Activated T-helper 1 cell treated with anti-CD3 and anti-CD28 coated beads, Interleukin-12 subunit alpha, Interleukin-12 subunit beta, Interleukin-2, Interleukin-4 antibody, amounts not matched to agents 30 ng/mL and 10 ng/mL and 1 ng/mL, durations not matched to agents 14 hours and 24 hours and 36 hours (primary cell): ENCODE measurements around the gene LAMB4. TPM values are rescaled to one million over a fixed set of nuclear protein-coding genes. Genes with fewer than 3 reads are reported as not detected.

ENCODE experiments used
- DNase-seq: peaks from one replicate; pipeline ENCODE4 v3.0.0; 2021; ENCODE audit warnings: low spot score
- H3K27ac Mint-ChIP-seq: one replicate; pipeline ENCODE4 v1.8.0; 2021; ENCODE audit warnings: mild to moderate bottlenecking, mixed read lengths
- H3K27me3 Mint-ChIP-seq: one replicate; pipeline ENCODE4 v1.8.0; 2022; ENCODE audit warnings: mild to moderate bottlenecking, moderate library complexity, mixed read lengths; ENCODE audit not compliant: insufficient read depth
- H3K36me3 Mint-ChIP-seq: one replicate; pipeline ENCODE4 v1.8.0; 2021; ENCODE audit warnings: low read depth, mixed read lengths
- H3K4me1 Mint-ChIP-seq: one replicate; pipeline ENCODE4 v1.8.0; 2021; ENCODE audit warnings: low read depth, mixed read lengths
- H3K4me3 Mint-ChIP-seq: one replicate; pipeline ENCODE4 v1.8.0; 2021; ENCODE audit warnings: mild to moderate bottlenecking, moderate library complexity, mixed read lengths
- H3K9me3 Mint-ChIP-seq: one replicate; pipeline ENCODE4 v1.8.0; 2021; ENCODE audit warnings: mixed read lengths
- intact Hi-C: fragments of 100-400 bp; cut with micrococcal nuclease; formaldehyde crosslinking; loops from one replicate; pipeline ENCODE4 v1.15.1; 2024
- total RNA-seq: library from RNA; stranded (reverse); gene quantifications from 2 replicates; pipeline ENCODE4 v1.2.3, GENCODE V29; 2022

Gene LAMB4
- total RNA-seq, 1 donor from 2014 or later = not detected

DNA sequence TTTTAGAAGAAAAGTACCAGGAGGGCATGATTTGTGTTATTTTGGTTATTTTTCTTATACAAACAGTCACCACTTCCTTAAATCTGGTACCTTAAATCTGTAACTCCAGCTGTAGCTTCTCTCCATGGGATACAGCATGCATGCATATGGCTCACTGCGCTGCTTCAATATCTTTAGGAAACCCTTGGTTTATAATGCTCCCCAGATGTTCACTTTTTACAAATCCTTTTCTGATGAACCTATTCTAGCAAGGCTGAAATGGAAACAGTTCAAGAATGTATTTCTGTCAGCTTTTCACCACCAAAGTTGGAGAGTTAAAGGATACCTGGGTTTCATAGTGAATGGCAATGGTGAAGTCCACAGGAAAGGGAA, 50.9 kb downstream of the LAMB4 start:
- peaks cover 4% of the 10 kb centered on the region for H3K27me3 Mint-ChIP-seq

DNA sequence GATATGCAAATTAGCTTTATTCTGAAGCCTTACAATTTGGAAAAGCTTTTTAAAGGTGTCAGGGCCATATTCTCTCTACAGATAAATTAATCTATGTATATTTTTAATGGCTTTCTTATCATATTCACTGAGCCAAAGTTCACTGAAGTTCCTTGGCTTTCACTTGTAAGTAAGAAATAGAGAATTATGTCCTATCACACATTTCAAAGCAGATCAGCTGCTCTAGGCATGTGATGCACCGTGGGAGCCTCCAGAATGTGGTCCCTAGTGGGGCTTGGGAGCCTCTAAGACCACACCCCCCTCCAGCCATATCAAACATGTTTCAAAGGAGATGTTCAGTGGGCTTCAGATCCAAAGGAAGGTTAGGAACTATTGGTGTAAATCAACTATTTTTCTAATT, 51.5 kb downstream of the LAMB4 start:
- no peak for DNase-seq
- Mint-ChIP-seq H3K27me3 (peaks cover 4% of the 10 kb centered on the region), H3K9me3 (no peaks in the 10 kb centered on the region), H3K36me3 (no peaks in the 10 kb centered on the region), H3K4me3 (no peak overlapping the region), H3K27ac (no peak overlapping the region), H3K4me1 (no peaks in the 10 kb centered on the region)
- intact Hi-C loops = no loop called here

More for the DNA sequence above, 50.9 kb downstream of the LAMB4 start:
- no peak overlapping the region for H3K4me3 Mint-ChIP-seq
- intact Hi-C loops = no loop called here
- no peaks in the 10 kb centered on the region for H3K4me1 Mint-ChIP-seq
- no peak overlapping the region for H3K27ac Mint-ChIP-seq
- DNase-seq = no peak
- H3K9me3 Mint-ChIP-seq = no peaks in the 10 kb centered on the region
- no peaks in the 10 kb centered on the region for H3K36me3 Mint-ChIP-seq

DNA sequence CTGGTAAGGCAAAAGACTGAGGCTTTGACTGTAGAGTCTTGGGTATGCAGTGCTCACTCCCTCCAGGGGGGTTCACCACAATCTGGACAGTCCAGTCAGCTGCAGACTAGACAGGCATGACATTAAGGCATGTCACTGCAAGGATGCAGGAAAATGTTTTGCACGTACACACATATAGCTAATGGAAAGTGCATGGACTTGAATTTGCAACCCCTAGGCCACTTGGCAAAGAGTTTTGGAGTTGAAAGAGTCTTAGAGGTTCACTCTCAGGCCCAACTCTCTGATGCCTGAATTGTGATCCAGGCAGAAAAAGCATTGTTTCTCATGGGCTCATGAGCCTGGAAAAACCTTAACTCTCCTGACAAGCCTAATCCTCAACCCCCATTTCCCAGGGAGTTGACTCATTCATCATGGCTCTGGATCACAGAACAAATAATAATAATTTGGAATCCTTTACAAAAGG, 51.9 kb downstream of the LAMB4 start:
- intact Hi-C loops = no loop called here
- peaks cover 4% of the 10 kb centered on the region for H3K27me3 Mint-ChIP-seq
- no peaks in the 10 kb centered on the region for H3K4me1 Mint-ChIP-seq
- DNase-seq = no peak
- no peaks in the 10 kb centered on the region for H3K36me3 Mint-ChIP-seq
- H3K4me3 Mint-ChIP-seq = no peak overlapping the region
- no peak overlapping the region for H3K27ac Mint-ChIP-seq
- no peaks in the 10 kb centered on the region for H3K9me3 Mint-ChIP-seq

DNA sequence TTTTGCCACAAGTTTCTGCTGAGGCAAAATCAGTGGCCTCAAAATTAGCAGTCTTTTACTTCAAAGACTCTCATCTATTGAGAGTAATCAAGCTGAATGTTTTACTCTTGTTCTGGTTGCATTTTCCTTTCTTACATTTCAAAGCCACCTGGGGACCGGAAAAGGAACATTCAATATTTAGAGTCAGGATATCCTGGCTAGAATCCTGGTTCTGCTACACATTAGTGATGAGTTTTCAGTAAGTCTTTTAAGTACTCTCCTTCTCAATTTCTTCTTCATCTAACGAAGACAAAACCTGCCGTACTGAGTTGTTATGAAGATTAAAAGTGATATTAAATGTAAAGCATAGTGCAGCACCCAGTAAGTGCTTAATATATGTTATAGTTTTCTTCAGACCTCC, 52.5 kb downstream of the LAMB4 start:
- no peak for DNase-seq
- Mint-ChIP-seq H3K27me3 (peaks cover 4% of the 10 kb centered on the region), H3K36me3 (no peaks in the 10 kb centered on the region), H3K4me3 (no peak overlapping the region), H3K9me3 (no peaks in the 10 kb centered on the region), H3K27ac (no peak overlapping the region), H3K4me1 (no peaks in the 10 kb centered on the region)
- intact Hi-C loops = no loop called here

DNA sequence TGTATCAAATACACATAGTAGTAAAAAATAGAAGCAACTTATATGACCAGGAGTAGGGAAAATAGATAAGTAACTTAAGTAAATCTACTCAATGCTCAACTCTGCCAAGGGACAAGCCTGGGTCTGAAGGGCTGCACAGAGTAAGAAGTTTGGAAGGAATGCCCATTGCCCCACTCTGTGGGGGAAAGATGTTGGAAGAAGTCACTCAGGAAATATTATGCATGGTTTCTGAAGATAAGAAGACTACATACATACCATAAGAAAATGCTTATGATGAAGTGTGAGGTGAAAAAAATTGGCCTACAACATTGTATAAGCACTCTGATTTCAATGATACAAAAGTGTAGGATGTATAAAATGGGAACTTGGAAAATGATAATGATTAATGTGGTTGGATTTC, 54.0 kb downstream of the LAMB4 start:
- intact Hi-C loops = no loop called here
- Mint-ChIP-seq H3K36me3 (no peaks in the 10 kb centered on the region), H3K27ac (no peak overlapping the region), H3K9me3 (no peaks in the 10 kb centered on the region), H3K4me1 (no peaks in the 10 kb centered on the region), H3K4me3 (no peak overlapping the region), H3K27me3 (peaks cover 4% of the 10 kb centered on the region)
- no peak for DNase-seq

DNA sequence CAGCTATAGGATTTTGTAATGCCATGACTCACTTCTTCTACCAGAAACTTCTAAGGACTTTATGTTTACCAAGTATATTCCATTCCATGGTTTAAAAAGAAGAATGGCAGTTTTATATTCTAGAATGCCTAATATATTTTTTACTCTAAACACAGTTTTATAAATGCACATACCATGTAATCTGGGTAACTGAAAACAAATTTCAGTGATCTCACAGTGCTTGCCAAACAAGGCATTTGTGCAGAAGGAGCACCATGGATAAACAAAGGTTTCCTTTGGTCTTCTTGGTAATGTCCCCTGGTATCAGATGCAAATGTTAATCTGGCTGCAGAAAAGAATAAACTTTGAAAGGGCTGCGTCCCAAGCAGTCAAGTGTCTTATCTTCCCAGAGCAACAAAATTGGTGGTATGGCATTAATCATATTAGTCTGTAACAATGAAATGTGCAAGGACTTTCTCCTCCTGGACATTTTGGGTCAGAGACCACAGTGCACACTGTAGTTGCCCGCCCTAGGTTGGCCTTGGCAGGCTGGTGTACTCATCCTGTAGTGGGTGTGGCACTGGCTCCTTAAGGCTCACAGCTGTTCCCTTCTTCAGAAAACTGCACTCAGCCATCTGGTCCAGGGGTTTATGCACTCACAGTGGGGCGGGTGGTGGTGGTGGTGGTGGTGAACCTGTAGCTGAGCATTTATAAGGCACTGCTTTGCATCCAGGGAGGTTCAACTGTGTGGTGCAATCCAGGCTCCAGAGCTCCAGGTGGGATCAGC, 56.7 kb downstream of the LAMB4 start:
- Mint-ChIP-seq H3K4me1 (no peaks in the 10 kb centered on the region), H3K27me3 (peaks cover 8% of the 10 kb centered on the region), H3K9me3 (no peaks in the 10 kb centered on the region), H3K36me3 (no peaks in the 10 kb centered on the region), H3K27ac (no peak overlapping the region), H3K4me3 (no peak overlapping the region)
- DNase-seq = no peak
- intact Hi-C loops = no loop called here

DNA sequence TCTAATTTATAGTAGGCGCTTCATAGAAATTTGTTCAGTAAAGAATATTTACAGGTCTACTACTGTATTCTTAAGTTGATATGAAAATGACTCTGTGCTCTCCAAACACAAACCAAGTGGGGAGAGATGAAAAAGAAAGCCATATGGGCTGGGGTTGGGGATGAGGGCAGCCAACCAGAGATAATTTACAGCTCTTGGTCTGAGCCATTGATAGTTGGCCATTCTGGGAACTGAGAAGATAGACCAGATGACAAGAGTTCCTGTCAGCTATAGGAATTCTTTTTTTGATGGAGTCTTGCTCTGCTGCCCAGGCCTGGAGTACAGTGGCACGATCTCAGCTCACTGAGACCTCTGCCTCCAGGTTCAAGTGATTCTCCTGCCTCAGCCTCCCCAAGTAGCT, 57.4 kb downstream of the LAMB4 start:
- intact Hi-C loops = no loop called here
- H3K9me3 Mint-ChIP-seq = no peaks in the 10 kb centered on the region
- no peak overlapping the region for H3K4me3 Mint-ChIP-seq
- no peaks in the 10 kb centered on the region for H3K4me1 Mint-ChIP-seq
- no peaks in the 10 kb centered on the region for H3K36me3 Mint-ChIP-seq
- H3K27me3 Mint-ChIP-seq = peaks cover 11% of the 10 kb centered on the region
- DNase-seq = no peak
- H3K27ac Mint-ChIP-seq = no peak overlapping the region

DNA sequence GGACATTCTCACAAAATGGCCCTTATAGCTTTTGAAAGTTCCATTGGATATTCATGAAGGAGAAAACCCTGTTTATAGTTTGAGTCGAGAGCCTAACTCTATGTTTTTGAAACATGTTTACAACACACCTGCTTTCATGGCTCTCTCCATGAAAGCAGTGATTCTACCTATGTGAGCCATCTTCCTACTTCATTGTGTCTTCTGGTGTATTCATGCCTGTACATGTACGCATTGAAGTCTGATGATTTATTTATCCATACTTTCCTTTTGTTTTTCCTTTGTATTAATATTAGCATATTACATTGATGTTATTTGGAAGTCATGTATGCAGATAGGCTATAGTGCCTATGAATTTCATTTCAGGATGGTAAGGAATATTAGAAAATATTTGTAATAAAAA, 58.0 kb downstream of the LAMB4 start:
- Mint-ChIP-seq H3K9me3 (no peaks in the 10 kb centered on the region), H3K27ac (no peak overlapping the region), H3K4me3 (no peak overlapping the region), H3K4me1 (no peaks in the 10 kb centered on the region), H3K36me3 (no peaks in the 10 kb centered on the region), H3K27me3 (peaks cover 11% of the 10 kb centered on the region)
- DNase-seq = no peak
- intact Hi-C loops = no loop called here

DNA sequence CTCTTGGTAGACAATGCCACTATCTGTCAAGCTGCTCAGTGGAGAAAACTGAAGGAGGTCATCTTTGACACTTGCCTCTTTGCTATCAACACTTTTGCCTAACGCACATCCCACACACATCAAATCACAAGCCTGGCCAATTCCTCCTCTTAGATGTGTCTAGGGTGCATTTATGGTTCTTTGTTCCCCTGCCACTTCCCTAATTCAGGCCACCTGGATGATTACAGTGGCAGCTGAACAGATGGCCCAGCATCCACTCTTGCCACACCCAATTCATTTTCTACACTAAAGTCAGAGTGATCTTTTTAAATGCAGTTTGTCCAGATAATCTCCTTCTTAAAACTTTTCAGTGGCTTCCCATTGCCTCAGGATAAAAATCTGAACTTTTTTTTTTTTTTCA, 58.6 kb downstream of the LAMB4 start:
- Mint-ChIP-seq H3K9me3 (no peaks in the 10 kb centered on the region), H3K4me1 (no peaks in the 10 kb centered on the region), H3K4me3 (no peak overlapping the region), H3K27me3 (peaks cover 11% of the 10 kb centered on the region), H3K27ac (no peak overlapping the region), H3K36me3 (no peaks in the 10 kb centered on the region)
- intact Hi-C loops = no loop called here
- DNase-seq = no peak

DNA sequence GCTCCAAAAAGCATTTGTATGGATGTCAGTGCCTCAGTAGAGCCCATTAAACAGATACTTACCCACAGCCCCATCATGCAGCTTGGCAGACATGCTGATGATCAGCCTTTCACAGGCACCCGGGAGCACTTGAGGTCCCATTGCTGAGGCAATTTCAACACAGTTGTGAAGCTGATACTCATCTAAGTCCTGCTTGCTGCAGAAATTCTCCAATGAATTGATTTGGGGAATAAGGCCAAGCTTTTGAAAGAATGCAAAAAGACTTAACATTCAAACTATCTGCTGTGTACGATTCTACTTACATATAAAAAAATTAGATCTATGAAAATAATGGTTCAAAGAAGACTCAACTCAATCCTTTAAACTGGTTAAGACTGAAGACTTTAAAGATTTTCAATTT, 60.5 kb downstream of the LAMB4 start:
- Mint-ChIP-seq H3K27me3 (peaks cover 7% of the 10 kb centered on the region), H3K4me1 (no peaks in the 10 kb centered on the region), H3K27ac (no peak overlapping the region), H3K4me3 (no peak overlapping the region), H3K36me3 (no peaks in the 10 kb centered on the region), H3K9me3 (no peaks in the 10 kb centered on the region)
- intact Hi-C loops = no loop called here
- DNase-seq = no peak

DNA sequence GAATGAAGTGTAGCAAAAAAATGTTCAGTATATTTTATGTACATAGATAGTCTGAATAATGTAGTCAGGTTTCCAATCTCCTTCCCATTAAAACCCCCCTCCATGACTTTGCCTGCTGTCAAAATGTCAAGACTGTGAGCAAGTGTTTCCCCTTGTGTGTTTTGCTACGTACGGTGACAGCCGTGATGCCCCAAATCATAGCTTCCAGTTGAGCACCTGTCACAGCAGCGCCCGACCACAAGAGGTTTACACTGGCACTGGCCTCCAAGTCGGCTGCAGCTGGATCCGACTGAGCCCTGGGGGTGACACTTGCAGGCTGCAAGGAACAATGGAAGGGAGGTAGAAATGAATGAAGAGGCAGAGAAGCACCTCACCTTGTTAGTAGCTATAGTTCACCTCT, 62.3 kb downstream of the LAMB4 start:
- Mint-ChIP-seq H3K27ac (no peak overlapping the region), H3K4me1 (no peaks in the 10 kb centered on the region), H3K9me3 (no peaks in the 10 kb centered on the region), H3K36me3 (no peaks in the 10 kb centered on the region), H3K4me3 (no peak overlapping the region), H3K27me3 (peaks cover 9% of the 10 kb centered on the region)
- DNase-seq = no peak
- intact Hi-C loops = no loop called here

DNA sequence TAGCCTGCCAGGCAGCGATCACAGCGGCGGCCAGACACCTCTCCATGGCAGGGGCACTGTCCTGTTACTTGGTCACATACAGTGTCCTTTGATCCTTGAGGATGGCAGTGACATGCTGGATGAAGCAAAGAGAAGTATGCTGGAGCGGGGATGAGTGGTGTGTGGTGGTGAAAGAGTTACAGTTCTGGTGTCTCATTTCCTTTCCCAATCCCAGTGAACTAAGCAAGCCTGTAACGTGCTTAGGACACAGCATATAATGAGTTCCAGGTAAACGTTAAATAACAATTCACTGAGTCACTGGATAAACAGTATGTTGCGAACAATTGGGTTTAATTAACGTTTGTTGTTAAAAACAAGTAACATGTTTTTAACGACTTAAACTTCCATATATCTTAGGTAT, 63.7 kb downstream of the LAMB4 start:
- H3K27ac Mint-ChIP-seq = no peak overlapping the region
- intact Hi-C loops = no loop called here
- DNase-seq = no peak
- H3K27me3 Mint-ChIP-seq = peaks cover 9% of the 10 kb centered on the region
- no peaks in the 10 kb centered on the region for H3K9me3 Mint-ChIP-seq
- no peak overlapping the region for H3K4me3 Mint-ChIP-seq
- H3K4me1 Mint-ChIP-seq = no peaks in the 10 kb centered on the region
- H3K36me3 Mint-ChIP-seq = no peaks in the 10 kb centered on the region

DNA sequence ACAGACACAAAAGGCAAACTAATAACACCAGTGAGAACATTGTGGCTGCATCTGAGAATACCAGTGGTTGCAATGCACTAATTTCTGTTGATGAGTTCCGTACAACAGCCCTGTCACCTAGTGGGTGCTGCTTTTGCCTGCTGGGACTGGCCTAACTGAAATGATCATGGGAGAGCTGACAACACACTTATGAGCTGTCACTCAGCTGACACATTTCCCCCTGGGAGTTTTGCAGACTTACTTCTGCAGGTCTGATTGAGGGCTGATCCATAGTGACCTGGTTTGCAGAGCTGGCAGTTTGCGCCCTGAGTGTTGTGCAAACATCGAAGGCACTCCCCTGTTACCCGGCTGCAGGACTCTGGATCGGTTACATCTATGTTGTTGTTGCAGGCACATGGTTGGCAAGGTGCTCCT, 66.6 kb downstream of the LAMB4 start:
- no peak overlapping the region for H3K4me3 Mint-ChIP-seq
- no peaks in the 10 kb centered on the region for H3K4me1 Mint-ChIP-seq
- peaks cover 5% of the 10 kb centered on the region for H3K27me3 Mint-ChIP-seq
- no peaks in the 10 kb centered on the region for H3K36me3 Mint-ChIP-seq
- intact Hi-C loops = no loop called here
- no peak overlapping the region for H3K27ac Mint-ChIP-seq
- H3K9me3 Mint-ChIP-seq = no peaks in the 10 kb centered on the region
- DNase-seq = no peak
